Activated CD8-positive, alpha-beta memory T cell treated with anti-CD3 and anti-CD28 coated beads, Interleukin-2, amount 50 U/mL, for 48 hours (primary cell): Measurements from ENCODE around the gene CYP46A1.
"Not testable (repeated sequence)": the region's sequence is repeated elsewhere in the genome, so short reads cannot be mapped to it uniquely, and the experiment has no call there.

Source experiments
- DNase-seq: peaks from one replicate; pipeline ENCODE4 v3.0.0-alpha.2; 2020

Gene CYP46A1

GRCh38 chr14:99658218-99658845 is 25.8 kb upstream of the CYP46A1 start:
- no peak for DNase-seq

GRCh38 chr14:99659333-99659741 is 24.8 kb upstream of the CYP46A1 start:
- no peak for DNase-seq

- no peak for DNase-seq
Observed at GRCh38 chr14:99660006-99660566, 24.0 kb upstream of the CYP46A1 start.

GRCh38 chr14:99660794-99661193 is 23.3 kb upstream of the CYP46A1 start:
- no peak for DNase-seq

- DNase-seq, result not testable (repeated sequence)
Observed at GRCh38 chr14:99661206-99661605, 22.9 kb upstream of the CYP46A1 start.

- no peak for DNase-seq
Observed at GRCh38 chr14:99662846-99663245, 21.3 kb upstream of the CYP46A1 start.

- DNase-seq, result no peak
Observed at GRCh38 chr14:99663386-99664057, 20.6 kb upstream of the CYP46A1 start.

GRCh38 chr14:99664058-99664936 is 19.8 kb upstream of the CYP46A1 start:
- no peak for DNase-seq

GRCh38 chr14:99664937-99665273 is 19.2 kb upstream of the CYP46A1 start:
- DNase-seq, result no peak

GRCh38 chr14:99666533-99666932 is 17.6 kb upstream of the CYP46A1 start:
- no peak for DNase-seq

GRCh38 chr14:99667045-99667444 is 17.1 kb upstream of the CYP46A1 start:
- DNase-seq, result no peak

- DNase-seq, result no peak
Observed at GRCh38 chr14:99667821-99668220, 16.3 kb upstream of the CYP46A1 start.

- DNase-seq, result no peak
Observed at GRCh38 chr14:99668307-99669295, 15.5 kb upstream of the CYP46A1 start.

- DNase-seq, result no peak
Observed at GRCh38 chr14:99670361-99671234, 13.5 kb upstream of the CYP46A1 start.

GRCh38 chr14:99671235-99672224 is 12.6 kb upstream of the CYP46A1 start:
- no peak for DNase-seq

- no peak for DNase-seq
Observed at GRCh38 chr14:99672506-99673304, 11.4 kb upstream of the CYP46A1 start.

- DNase-seq, result no peak
Observed at GRCh38 chr14:99673305-99674063, 10.6 kb upstream of the CYP46A1 start.

- DNase-seq, result no peak
Observed at GRCh38 chr14:99674064-99674650, 9.9 kb upstream of the CYP46A1 start.
